T1000 (cell line): ENCODE data around the gene IDH3G.
"Not testable (repeated sequence)": the region's sequence is repeated elsewhere in the genome, so short reads cannot be mapped to it uniquely, and the experiment has no call there.

Experiments used
- DNase-seq: peaks from one replicate; lab custom pipeline; 2025; ENCODE audit warnings: mixed read lengths; lab: John Stamatoyannopoulos, UW

The IDH3G gene

DNA sequence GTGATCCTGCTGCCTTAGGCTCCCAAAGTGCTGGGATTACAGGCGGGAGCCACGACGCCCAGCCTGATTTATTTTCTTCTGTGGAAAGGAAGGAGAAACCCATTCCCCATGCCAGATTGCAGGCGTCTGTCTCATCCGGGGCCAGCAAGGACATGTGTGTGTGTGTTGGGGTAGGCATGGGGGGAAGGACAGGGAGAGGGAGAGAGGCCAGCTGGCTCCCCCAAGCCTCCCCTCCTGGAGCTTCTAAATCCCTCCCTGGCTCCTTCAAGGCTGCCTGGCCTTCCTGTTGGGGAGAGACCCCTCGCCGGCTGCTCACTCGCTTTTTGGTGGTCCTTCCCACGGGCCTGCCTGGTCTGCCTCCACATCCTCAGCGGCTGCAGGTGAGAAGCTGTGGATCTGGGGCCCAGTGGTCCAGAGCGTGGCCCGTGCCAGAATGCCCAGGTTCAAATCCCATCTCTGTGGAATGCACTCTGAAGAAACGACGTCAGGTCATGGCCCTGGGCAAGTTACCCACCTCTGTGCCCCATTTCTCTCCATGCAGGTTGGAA is 31.5 kb downstream of the IDH3G start:
- no peak for DNase-seq

DNA sequence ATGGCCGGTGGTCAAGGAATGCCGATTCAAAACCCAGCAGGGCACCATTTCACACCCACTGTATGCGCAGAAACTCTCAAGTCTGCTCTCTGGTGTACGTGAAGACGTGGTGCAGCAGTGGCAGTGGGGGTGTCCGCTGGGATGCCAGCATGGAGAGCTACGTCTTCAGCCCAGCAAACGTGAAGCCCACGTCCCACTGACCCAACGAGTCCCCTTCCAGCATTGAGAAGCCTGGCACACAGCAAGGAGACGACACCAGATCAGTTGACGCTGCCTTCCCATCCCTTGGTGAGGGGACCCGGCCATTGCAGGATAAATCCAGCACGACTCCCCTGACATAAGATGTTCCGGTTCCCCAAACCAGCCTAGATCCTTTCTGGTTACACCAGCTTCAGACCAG is 32.3 kb downstream of the IDH3G start:
- DNase-seq, result no peak

DNA sequence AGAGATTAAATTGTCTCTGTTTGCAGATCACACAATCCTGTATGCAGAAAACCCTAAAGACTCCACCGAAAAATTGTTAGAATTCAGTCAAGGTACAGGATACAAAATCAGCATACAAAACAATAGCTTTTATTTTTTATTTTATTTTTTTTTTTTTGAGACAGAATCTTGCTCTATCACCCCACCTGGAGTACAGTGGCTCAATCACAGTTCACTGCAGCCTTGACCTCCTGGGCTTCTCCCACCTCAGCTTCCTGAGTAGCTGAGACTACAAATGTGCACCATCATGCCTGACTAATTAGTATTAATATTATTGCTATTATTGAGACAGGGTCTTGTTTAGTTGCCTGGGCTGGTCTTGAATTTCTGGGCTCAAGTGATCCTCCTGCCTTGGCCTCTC is 39.0 kb downstream of the IDH3G start:
- DNase-seq, result no peak

DNA sequence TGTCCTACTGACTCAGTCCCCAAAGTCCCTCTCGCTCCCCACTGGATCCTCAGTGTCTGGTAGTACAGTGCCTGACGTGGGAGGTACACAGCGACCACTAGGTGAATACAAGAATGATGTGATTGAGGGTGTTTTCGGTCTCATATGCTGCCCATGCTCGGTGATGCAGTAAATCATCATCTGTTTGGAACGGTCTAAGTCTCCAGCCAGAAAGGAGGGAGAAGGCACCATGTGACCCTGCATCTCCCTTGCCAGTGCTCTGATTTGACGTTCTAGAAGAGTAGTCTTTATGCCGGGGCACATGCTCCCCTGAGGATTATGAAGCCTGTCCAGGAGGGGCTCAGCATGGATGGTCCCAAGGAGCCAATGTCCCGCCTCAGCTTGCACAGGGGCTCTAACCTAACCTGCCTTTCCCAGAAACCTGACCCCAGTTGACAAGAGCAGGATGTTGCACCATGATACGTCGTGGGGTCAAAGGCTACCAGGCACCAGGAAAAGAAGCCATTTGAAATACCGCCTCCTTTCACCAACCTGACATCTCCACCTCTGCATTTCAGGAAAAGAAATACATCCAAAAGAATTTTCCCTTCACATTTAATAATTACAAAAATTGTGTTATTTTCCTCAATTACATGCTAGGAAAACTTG is 43.9 kb downstream of the IDH3G start:
- DNase-seq, result no peak

DNA sequence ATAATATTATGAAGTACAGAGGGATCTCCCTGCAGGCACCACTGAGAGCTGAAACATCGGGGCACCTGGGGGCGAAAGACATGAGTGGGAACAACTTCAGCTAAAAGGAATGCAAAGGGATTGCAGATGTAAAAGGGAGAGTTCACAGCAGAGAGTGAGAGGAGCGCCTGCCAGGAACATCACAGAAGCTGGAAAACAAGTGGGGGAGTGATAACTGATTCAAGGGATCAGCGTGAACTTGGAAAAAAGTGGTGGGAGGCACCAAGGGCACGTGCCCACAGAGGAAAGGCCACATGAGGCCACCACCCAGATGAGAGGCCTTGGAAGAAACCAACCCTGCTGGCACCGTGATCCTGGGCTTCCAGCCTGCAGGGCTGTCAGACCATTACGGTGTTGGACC is 45.2 kb downstream of the IDH3G start:
- not testable (repeated sequence) for DNase-seq

DNA sequence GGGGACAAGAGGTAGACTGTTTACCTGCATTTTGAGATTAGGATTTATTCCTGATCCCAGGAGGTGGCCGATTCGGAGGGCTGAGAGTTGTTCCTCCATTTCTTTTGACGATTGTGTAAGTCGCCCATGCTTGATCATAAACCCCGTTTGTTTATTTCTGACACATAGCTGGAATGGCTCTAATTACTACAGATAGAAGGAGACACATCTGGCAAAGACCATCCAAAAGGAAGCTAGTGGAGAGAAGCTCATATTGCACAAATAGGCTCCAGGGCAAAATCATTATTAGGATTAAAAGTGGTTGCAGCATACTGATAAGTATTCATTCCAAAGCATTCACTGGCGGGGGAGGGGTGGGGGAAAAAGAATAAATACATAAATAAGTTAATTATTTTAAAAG is 47.2 kb downstream of the IDH3G start:
- DNase-seq, result not testable (repeated sequence)

DNA sequence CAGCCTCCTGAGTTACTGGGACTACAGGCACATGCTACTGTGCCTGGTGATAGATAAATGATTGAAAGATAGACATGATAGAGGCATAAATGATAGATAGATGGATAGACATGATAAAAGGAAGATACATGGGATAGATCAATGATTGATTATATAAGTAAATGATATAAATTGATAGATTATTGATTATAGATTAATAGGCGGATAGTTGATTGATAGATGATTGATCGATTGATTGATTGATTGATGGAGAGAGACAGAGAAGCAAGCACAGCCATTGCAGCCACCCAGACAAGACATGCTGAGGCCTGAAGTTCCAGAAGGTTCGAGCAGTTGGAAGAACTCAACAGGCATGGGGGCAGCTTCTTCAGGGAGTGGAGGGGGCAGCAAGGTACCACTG is 47.8 kb downstream of the IDH3G start:
- DNase-seq, result no peak

DNA sequence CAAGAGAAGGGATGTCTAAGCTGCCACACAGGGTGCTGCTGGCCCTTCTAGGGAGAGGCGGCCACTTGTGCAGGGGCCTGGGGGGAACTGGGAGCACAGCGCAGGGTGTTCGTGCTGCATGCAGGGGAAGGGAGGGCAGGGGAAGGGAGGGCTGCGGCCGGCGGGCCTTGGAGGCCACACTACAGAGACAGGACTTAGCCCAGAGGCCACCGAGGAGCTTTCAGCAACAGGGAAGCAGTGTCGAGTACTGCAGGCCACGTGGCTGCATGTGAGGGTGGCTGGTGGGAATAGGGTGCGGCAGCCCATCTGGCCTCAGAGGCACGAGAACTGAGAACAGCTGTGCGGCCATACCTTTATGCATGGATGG is 49.1 kb downstream of the IDH3G start:
- DNase-seq, result not testable (repeated sequence)

DNA sequence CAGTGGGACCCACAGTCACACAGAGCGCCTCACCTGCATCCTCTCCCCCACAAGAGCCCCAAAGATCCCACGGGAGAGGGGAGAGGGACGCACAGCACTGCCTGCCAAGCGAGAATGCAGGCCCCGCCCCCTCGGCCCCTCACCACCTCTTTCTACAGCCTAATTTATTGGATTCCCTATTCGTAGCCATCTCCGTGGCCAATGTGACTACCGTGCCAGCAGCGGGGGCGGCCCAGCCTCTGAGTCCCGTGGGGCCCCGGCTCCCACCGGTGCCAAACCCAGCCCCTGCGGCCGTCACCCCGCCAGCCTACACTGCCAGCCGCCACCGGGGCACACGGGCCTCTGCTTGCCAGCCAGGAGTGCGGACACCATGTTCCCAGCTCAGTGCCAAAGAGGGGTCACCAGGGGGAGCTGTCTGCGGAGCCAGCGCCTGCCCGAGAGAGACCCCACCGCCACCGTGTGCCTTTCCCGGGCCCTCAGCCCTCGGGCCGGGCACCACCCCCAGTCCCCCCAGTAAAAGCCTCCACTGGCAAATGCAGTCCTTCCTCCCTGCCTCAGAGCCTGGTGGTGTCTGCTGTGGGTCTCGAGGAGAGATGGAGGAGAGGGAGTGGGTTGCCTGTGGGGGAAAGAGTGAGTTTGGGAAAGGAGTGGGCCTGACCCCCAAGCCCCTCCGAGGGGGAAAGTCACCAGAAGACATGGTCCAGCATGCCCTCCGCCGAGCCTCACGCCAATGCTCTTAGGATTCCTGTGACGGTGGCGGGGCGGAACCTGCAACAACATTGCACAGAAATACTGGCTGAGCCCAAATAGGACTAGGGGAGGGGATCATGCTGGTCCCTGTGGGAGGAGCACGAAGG is 49.7 kb downstream of the IDH3G start:
- no peak for DNase-seq

DNA sequence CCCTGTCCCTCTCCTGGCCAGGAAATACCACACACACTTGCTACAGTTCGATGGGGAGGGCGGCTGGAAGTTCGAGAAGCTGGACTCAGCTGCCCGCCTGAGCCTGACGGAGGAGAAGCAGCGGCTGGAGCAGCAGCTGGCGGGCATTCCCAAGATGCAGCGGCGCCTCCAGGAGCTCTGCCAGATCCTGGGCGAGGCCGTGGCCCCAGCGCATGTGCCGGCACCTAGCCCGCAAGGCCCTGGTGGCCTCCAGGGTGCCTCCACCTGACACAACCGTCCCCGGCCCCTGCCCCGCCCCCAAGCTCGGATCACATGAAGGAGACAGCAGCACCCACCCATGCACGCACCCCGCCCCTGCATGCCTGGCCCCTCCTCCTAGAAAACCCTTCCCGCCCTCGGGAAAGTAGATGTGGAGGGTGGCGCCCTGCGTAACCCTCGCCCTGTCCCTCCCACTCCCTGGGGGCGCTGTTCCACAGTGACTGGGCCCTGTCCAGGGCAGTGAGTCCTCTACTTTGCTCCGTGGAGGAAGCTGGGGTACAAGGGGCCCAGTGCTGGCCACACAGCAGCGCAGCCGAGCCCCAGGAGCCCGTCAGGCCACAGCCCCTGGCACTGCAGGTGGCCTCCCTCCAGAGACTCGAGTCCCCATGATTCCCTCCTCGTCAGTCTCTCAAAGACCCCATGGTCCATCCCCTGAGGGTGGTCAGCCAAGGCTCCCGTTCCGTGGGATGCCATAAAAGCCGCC is 50.5 kb downstream of the IDH3G start:
- DNase-seq, result not testable (repeated sequence)

DNA sequence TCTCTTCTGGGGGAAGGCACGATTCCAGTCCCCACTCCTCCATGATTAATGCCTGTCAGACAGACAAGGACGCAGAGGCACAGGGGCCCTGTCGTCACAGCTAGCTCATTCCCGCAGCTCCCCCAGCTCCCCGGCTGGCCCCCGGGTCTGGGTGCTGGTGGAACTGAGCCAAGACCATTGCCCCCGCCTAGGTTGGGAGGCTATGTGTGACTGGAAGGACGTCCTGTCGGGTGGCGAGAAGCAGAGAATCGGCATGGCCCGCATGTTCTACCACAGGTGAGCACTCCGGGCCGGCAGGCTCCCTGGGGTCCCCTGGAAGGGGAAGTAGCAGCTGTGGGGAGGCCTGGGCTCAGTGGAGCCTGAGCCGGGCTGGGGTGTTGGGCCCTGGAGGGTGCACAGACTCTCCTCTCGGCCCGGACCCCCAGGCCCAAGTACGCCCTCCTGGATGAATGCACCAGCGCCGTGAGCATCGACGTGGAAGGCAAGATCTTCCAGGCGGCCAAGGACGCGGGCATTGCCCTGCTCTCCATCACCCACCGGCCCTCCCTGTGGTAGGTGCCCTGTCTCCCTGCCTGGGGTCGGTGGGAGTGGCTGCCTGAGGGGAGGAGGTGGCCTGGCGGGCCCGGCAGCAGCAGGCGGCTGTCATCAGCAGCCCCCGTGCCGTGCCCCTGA is 51.2 kb downstream of the IDH3G start:
- DNase-seq, result not testable (repeated sequence)

DNA sequence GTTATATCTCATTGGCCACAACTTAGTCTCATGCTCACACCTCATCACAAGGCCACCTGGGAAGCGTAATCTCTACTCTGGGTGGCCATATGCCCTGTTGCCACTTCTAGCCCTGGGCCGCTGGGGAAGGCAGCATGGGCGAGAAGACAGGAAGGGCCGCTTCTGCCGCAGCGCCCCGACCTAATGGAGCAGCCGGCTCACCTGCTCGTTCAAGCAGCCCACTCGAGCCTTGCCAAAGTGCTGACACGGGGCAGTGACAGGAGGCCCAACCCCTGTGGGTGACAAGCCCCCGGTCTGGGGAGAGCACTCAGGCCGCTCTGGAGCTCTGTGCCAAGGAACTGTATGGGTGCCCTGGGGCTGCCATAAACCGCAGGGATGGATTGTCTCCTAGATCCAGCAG is 52.1 kb downstream of the IDH3G start:
- not testable (repeated sequence) for DNase-seq

DNA sequence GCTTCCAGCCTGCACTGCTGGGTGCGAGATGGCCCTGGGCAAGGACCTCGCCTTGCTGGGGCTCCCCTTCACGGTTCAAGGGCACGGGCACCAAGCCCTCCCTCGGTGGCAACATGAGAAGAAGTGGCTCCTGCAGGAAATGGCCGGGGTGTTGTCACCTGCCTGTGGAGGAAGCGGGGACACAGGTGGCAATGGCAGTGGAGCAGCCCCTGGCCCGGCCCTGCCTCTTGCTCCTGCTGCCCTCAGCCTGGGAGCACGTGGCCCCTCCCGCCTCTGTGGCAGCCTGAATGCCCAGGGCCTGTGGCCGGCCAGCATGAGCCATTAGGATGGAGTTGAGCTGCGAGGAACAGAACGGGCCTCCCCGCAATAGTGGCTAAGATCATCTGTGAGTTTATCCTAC is 52.7 kb downstream of the IDH3G start:
- no peak for DNase-seq

DNA sequence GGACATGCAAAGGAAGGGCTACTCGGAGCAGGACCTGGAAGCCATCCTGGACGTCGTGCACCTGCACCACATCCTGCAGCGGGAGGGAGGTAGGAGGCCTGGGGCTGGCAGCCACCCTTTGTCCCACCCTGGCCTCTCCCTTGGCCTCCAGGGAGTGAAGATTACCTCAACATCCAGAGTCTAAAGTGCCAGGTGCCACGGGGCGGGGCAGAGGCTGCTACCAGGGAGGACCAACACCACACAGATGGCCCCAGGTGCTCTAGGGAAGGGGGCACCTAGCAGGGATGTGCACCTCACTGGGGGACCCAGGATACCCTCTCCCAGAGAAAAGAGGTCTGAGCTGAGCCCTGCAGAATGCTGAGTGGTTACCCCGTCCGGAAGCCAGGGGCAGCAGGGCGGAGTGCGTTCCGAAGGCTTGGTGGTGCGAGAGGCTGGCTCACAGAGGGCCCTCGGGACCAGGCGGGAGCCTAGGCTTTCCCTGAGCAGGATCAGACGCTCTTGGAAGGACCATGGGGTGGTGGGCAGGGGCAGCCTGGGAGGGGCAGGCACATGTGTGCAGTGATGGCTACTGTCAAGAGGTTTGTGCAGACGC is 53.4 kb downstream of the IDH3G start:
- no peak for DNase-seq

DNA sequence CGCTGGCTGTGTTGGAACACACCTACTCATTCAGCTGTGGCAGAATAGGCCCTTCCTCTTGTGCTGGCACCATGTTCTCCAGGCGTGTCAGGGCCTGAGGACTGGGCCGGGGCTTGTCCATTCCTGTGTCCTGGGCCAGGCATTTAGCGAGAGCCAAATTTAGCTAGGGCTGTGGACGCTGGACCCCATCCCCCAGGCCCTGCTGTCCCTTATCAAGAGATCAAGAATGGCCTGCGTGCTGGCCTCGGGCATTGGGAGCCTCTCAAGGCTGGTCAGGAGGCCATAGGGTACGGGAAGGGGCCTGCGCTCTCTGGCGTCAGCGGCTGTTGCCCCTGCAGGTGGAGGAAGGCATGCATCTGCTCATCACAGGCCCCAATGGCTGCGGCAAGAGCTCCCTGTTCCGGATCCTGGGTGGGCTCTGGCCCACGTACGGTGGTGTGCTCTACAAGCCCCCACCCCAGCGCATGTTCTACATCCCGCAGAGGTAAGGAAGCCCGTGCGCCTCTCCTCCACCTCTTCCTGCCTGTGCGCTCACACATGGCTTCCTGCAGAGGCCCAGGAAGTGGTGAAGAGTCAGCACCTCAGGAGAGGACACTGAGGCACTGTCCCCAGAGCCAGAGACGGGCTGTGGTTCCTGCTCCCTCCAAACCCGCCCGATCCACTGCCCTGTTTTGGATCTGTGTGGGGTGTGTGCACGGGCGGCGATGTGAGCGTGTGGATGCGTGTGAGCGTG is 54.3 kb downstream of the IDH3G start:
- no peak for DNase-seq

DNA sequence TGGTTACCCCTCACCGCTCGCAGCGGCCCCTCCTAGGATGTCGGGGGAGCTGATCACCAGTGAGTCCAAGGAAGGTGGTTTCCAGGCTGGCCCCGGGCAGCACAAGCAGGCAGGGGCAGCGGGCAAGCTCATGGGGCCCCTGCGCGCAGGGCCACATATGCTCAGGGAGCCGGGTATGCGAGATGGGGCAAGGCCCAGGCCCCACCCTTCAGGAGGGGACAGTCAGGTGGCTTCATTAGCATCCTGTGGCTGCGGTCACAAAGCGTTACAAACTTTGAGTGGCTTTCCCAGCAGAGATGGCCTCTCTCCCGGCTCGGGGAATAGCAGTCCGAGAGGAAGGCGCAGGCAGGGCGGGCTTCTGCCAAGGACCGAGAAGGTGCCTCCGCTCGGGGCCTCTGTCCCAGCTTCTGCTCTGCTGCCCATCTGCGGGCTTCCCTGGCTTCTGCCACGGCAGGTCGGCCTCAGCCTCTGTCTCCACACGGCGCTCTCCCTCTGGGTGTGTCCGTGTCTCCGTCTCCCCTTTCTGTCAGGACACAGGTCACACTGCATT is 56.0 kb downstream of the IDH3G start:
- no peak for DNase-seq

DNA sequence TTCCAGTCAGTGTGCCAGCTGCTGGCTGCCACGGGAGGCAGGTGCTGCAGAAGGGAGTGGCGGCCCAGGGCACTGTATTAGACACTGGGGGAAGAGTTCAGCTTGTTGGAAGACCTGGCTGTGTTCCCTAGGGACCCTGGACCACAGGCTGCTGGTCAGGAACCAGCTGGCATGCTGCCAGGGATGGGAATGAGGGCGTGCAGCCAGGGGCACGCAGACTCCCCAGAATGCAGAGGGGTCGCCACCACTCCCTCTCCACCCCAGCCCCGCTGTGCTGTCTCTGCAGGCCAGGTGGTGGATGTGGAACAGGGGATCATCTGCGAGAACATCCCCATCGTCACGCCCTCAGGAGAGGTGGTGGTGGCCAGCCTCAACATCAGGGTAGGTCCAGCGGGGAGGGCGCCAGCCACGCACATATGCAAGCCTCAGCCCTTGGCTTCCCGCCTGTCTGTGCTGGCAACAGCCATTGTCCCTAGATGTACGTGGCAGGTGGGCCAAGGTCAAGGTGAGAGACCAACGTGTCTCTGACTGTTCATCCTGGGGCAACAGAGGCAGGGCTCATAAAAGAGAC is 57.2 kb downstream of the IDH3G start:
- no peak for DNase-seq

DNA sequence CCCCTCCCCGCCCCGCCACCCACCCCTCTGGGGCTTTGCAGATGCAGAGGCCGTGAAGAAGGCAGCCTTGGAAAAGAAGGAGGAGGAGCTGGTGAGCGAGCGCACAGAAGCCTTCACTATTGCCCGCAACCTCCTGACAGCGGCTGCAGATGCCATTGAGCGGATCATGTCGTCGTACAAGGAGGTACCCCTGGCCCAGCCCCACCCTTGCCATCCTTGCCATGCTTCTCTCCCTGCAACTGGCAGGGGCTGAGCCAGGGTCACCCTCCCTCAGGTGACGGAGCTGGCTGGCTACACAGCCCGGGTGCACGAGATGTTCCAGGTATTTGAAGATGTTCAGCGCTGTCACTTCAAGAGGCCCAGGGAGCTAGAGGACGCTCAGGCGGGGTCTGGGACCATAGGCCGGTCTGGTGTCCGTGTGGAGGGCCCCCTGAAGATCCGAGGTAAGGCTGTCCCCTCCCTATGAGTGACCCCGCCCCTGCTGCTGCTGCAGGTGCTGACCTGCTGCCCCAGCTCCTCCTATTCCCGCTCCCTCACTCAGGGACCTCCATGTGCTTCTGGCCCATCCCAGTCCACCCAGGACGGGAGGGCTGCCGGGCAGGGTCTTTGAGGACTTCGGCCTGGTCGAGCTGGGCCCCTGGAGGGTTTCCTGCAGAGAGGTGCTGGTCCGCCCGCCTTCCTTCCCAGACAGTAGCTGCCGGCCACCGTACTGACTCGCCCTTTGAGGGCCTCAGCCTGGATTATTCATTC is 57.9 kb downstream of the IDH3G start:
- no peak for DNase-seq
